GM12801 (cell line): ENCODE data around the gene FLAD1.

Experiments used
- CTCF ChIP-seq: IDR thresholded peaks from one replicate; pipeline ENCODE4 v1.5.1; 2011; ENCODE audit warnings: control low read depth; ENCODE audit not compliant: insufficient read length; ENCODE audit errors: extremely low read depth

The FLAD1 gene

GRCh38 chr1:154945160-154945961, 37.8 kb upstream of the FLAD1 start:
- TF ChIP-seq CTCF = no peak

DNA sequence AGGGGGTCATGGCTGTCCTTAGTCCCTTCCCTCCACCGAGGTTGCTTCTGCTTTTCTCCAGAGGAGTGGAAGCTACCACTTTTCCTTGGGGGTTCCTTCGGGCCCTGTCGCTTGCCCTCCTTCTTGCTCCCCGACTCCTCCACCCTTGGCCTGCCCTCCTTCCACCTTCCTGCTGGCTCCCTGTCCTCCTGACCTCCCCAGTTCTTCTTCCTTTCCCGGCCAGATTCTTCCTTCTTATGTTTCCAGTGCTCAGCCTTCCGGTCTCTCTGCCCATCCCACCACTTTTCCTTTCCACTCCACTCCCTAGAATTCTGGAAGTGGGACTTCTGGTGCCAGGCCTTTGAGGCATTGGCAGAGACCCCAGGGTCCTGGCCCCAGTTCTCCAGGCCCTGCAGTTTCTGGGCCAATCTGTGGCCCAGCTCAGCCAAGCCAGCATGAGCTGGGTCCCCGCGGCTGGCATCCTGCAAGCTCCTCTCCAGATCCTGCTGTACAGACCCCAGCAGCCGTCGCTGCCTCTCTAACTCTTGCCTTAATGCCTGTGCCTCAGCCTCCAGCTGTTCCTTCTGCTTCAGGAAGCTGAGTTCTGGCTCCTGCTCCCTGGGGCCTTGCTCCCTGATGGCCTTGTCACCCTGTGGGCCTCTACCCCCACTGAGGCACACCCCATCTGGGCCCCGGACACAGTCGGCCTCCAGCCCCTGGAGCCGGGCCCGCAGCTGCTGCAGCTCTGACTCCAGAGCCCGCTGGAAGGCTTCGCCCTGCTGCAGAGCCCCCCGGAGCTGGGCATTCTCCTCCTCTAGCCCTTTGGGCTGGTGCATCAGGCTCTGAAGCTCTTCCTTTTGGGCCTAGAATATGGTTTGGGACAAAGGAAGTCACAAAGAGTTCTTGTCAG, 36.9 kb upstream of the FLAD1 start:
- TF ChIP-seq CTCF = no peak

DNA sequence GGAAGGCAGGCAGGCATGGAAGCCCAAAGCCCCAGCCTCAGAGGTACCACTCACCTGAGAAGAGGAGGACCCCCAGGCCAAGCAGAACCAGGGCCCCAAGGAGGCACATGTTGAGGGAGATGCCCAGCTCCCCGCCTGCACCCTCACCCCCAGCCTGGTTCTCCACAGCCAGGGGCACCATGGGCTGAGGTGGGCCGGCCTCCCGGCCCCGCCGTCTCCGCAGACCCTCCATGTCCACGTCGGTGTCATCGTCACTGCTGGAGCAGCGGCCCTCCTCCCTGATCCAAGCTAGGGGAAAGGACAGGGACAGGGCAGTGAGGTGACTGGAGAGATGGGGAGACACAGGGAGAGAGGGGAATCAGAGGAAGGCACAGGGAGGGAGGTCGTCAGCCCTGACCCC, 35.1 kb upstream of the FLAD1 start:
- no peak for TF ChIP-seq CTCF

- TF ChIP-seq CTCF = no peak
Observed at GRCh38 chr1:154951901-154952657, 31.1 kb upstream of the FLAD1 start.

- no peak for TF ChIP-seq CTCF
Observed at GRCh38 chr1:154952664-154953063, 30.5 kb upstream of the FLAD1 start.

DNA sequence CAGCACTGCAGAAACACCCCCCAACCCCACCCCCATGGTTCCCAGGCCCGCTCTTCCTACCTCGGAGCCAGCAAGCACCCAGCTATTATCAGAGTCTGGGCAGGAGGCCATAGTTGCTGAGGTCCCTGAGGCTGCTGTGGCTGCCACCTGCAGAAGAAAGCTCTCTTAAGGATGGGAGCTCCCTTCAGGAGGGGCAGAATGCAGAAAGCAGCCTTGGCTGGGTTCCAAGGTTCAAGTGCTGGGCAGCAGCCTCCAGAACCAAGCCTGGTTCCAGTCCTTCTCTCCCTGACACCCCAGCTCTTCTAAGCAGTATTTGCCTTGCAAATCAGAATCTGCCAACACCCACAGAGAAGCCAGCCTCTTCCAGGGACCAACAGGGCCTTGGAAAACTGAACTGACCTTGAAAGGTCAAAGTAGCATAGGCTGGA, 29.5 kb upstream of the FLAD1 start:
- TF ChIP-seq CTCF = no peak

DNA sequence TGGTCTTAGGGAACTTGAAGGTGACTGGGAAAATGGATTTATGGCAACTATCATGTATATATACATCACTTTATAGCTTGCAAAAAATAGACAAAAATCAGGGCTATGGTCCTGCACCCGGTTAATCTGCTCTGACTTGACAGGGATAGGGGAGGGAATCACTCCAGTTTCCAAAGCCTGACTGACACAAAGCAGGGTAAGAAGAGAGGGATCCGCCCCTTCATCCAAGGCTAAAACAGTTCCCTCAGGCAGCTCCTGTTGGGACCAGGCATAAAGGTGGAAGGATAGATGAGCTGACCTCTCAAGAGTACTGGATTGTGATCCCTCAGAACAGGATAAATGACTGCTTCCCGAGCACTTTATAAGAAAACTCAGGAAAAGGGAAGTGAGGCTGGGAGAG, 28.6 kb upstream of the FLAD1 start:
- TF ChIP-seq CTCF = no peak
